Panc1 (cell line): Measurements from ENCODE around the gene AKT3.

Experiments
- CTCF ChIP-seq: fragments of 450-650 bp; IDR thresholded peaks from 2 replicates; pipeline ENCODE4 v1.5.1; 2017; ENCODE audit warnings: mild to moderate bottlenecking
- POLR2AphosphoS5 ChIP-seq: IDR thresholded peaks from 2 replicates; pipeline ENCODE4 v1.6.1; 2012; ENCODE audit warnings: mild to moderate bottlenecking, low read depth, low read length, moderate library complexity
- REST ChIP-seq, 2 experiments: IDR thresholded peaks; 2 replicates each; pipeline ENCODE4 v1.6.1; 2011 to 2012; ENCODE audit warnings: low read depth in 2 of 2, control low read depth in 1 of 2, low read length in 1 of 2, mild to moderate bottlenecking in 1 of 2, moderate library complexity in 1 of 2; ENCODE audit not compliant: insufficient read depth in 1 of 2
- SIN3A ChIP-seq: IDR thresholded peaks from 2 replicates; pipeline ENCODE4 v1.6.1; 2012; ENCODE audit warnings: low read depth, mild to moderate bottlenecking, low read length, moderate library complexity, borderline replicate concordance; ENCODE audit not compliant: insufficient read depth
- TCF7L2 ChIP-seq: IDR thresholded peaks from 2 replicates; pipeline ENCODE4 v1.6.1; 2011; ENCODE audit warnings: mild to moderate bottlenecking, low read depth, low read length, inconsistent platforms

- TF ChIP-seq POLR2AphosphoS5 (no peak), SIN3A (no peak), CTCF (no peak), TCF7L2 (no peak), REST (IDR thresholded peaks at IDR 0.05; ENCODE audit: insufficient read depth in 1 of 2, low read depth in 2 of 2, low read length in 1 of 2) (no peak)
These were observed 402.7 kb downstream of the AKT3 start for GRCh38 chr1:243447347-243447746.
